GM21528 (cell line): ENCODE results near the gene C16orf90.
"Not testable (repeated sequence)": the region's sequence is repeated elsewhere in the genome, so short reads cannot be mapped to it uniquely, and the experiment has no call there.

Source experiments
- ATAC-seq: cut with Tn5 transposase; IDR thresholded peaks from one replicate; pipeline ENCODE4 v1.9.1; 2021; ENCODE audit warnings: mild to moderate bottlenecking, moderate library complexity; ENCODE audit not compliant: unreplicated experiment, low FRiP score

C16orf90 gene

GRCh38 chr16:3485097-3485745, 10.1 kb downstream of the C16orf90 start:
- ATAC-seq, result no peak

GRCh38 chr16:3484318-3485096, 10.8 kb downstream of the C16orf90 start:
- no peak for ATAC-seq

- ATAC-seq, result no peak
These were observed 12.5 kb downstream of the C16orf90 start for GRCh38 chr16:3482659-3483241.

GRCh38 chr16:3481696-3482658, 13.3 kb downstream of the C16orf90 start:
- ATAC-seq, result no peak

- ATAC-seq, result no peak
These were observed 14.2 kb downstream of the C16orf90 start for GRCh38 chr16:3480901-3481695.

GRCh38 chr16:3479654-3480216, 15.6 kb downstream of the C16orf90 start:
- no peak for ATAC-seq

GRCh38 chr16:3478242-3478925, 16.9 kb downstream of the C16orf90 start:
- no peak for ATAC-seq

GRCh38 chr16:3476409-3476808, 18.9 kb downstream of the C16orf90 start:
- ATAC-seq, result no peak

- no peak for ATAC-seq
These were observed 19.5 kb downstream of the C16orf90 start for GRCh38 chr16:3475604-3476375.

GRCh38 chr16:3474870-3475269, 20.4 kb downstream of the C16orf90 start:
- ATAC-seq, result not testable (repeated sequence)

- no peak for ATAC-seq
These were observed 21.0 kb downstream of the C16orf90 start for GRCh38 chr16:3474136-3474779.

GRCh38 chr16:3473596-3473943, 21.7 kb downstream of the C16orf90 start:
- not testable (repeated sequence) for ATAC-seq

- ATAC-seq, result no peak
These were observed 22.3 kb downstream of the C16orf90 start for GRCh38 chr16:3472878-3473595.

- no peak for ATAC-seq
These were observed 23.6 kb downstream of the C16orf90 start for GRCh38 chr16:3471518-3472176.

GRCh38 chr16:3470723-3471122, 24.6 kb downstream of the C16orf90 start:
- ATAC-seq, result no peak

GRCh38 chr16:3469736-3470135, 25.6 kb downstream of the C16orf90 start:
- no peak for ATAC-seq

- ATAC-seq, result no peak
These were observed 26.8 kb downstream of the C16orf90 start for GRCh38 chr16:3468501-3468900.
